ENCODE data around the gene CTSD.
"Not testable (repeated sequence)": the region's sequence is repeated elsewhere in the genome, so short reads cannot be mapped to it uniquely, and the experiment has no call there.

CTSD gene

DNA sequence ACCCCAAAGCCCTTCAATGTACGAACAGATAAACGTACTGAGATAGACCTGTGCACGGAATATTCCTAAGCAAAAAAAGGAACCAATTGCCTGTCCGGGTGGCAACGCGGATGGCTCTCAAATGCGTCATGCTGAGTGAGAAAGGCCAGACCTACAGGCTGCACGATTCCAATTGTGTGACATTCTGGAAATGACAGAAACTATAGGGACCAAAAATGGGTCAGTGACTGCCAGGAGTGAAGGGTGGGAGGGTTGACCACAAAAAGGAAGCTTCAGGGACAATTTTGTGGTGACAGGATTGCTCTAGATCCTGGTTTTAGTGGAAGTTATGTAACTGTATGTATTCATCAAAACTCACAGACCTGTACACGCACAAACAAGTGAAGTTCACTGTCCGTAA, 47.0 kb upstream of the CTSD start:
- no peak overlapping the region for H3K27ac ChIP-seq (ENCODE audit: low read depth, low read length)
- H3K9ac ChIP-seq (ENCODE audit: low read length), result no peak overlapping the region
- no peaks in the 10 kb centered on the region for H4K20me1 ChIP-seq (ENCODE audit: low read depth, low read length)
- no peaks in the 10 kb centered on the region for H3K9me3 ChIP-seq (ENCODE audit: insufficient read depth, low read length)
- no peak overlapping the region for H2AFZ ChIP-seq (ENCODE audit: low read depth, low read length, severe bottlenecking)
- H3K27me3 ChIP-seq (ENCODE audit: low read length), result no peaks in the 10 kb centered on the region
- H3K9me2 ChIP-seq (replicated peaks; ENCODE audit: insufficient read depth, low read length), result no peaks in the 10 kb centered on the region
- no peaks in the 10 kb centered on the region for H3K36me3 ChIP-seq (ENCODE audit: low read length)
- no peaks in the 10 kb centered on the region for H3F3A ChIP-seq (ENCODE audit: insufficient read depth)
- no peaks in the 10 kb centered on the region for H3K79me2 ChIP-seq (ENCODE audit: insufficient read depth, low read length)
- no peak overlapping the region for H3K4me2 ChIP-seq (ENCODE audit: low read depth, low read length, poor library complexity, severe bottlenecking)
- H3K4me3 ChIP-seq (ENCODE audit: insufficient read depth, low read length, poor library complexity, severe bottlenecking), result no peak overlapping the region
- no peak for TF ChIP-seq EZH2phosphoT487 (conservative IDR thresholded peaks at IDR 0.05; ENCODE audit: low read length)
- no peak for TF ChIP-seq CTCF (IDR thresholded peaks at IDR 0.05; ENCODE audit: insufficient read depth, low read length, poor library complexity, severe bottlenecking)

GRCh38 chr11:1807264-1807995, 43.7 kb upstream of the CTSD start:
- Histone ChIP-seq H3K27ac (ENCODE audit: low read depth, low read length) (no peak overlapping the region), H4K20me1 (ENCODE audit: low read depth, low read length) (no peaks in the 10 kb centered on the region), H3K9me2 (replicated peaks; ENCODE audit: insufficient read depth, low read length) (no peaks in the 10 kb centered on the region), H3K79me2 (ENCODE audit: insufficient read depth, low read length) (no peaks in the 10 kb centered on the region), H3K4me3 (ENCODE audit: insufficient read depth, low read length, poor library complexity, severe bottlenecking) (no peak overlapping the region), H3K4me2 (ENCODE audit: low read depth, low read length, poor library complexity, severe bottlenecking) (no peak overlapping the region), H3K27me3 (ENCODE audit: low read length) (no peaks in the 10 kb centered on the region), H3F3A (ENCODE audit: insufficient read depth) (no peaks in the 10 kb centered on the region), H3K9me3 (ENCODE audit: insufficient read depth, low read length) (no peaks in the 10 kb centered on the region), H3K36me3 (ENCODE audit: low read length) (no peaks in the 10 kb centered on the region), H3K9ac (ENCODE audit: low read length) (no peak overlapping the region), H2AFZ (ENCODE audit: low read depth, low read length, severe bottlenecking) (no peak overlapping the region)
- no peak for TF ChIP-seq EZH2phosphoT487 (conservative IDR thresholded peaks at IDR 0.05; ENCODE audit: low read length)
- no peak for TF ChIP-seq CTCF (IDR thresholded peaks at IDR 0.05; ENCODE audit: insufficient read depth, low read length, poor library complexity, severe bottlenecking)

GRCh38 chr11:1805525-1805924, 41.8 kb upstream of the CTSD start:
- TF ChIP-seq EZH2phosphoT487 (conservative IDR thresholded peaks at IDR 0.05; ENCODE audit: low read length) (no peak), CTCF (IDR thresholded peaks at IDR 0.05; ENCODE audit: insufficient read depth, low read length, poor library complexity, severe bottlenecking) (no peak)

DNA sequence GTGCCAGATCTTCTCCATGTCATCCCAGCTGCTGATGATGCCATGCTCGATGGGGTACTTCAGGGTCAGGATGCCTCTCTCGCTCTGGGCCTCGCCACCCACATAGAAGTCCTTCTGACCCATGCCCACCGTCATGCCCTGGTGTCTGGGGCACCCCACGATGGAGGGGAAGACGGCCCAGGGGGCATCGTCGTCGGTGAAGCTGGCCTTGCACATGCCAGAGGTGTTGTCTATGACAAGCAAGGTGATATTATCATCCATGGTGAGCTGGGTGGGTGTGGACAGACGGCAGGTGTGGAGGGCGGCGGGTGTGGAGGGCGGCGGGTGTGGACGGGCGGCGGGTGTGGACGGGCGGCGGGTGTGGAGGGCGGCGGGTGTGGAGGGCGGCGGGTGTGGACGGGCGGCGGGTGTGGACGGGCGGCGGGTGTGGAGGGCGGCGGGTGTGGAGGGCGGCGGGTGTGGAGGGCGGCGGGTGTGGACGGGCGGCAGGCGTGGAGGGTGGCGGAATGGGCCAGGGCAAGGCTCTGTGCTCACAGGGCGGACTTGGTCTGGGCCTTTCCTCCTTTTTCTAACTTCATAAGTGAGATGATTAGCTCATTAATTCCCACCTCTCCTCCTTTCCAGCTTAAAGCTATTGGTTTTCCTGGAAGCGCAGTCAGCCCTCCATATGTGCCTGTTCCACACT, 40.2 kb upstream of the CTSD start:
- not testable (repeated sequence) for H4K20me1 ChIP-seq (ENCODE audit: low read depth, low read length); H3K79me2 ChIP-seq (ENCODE audit: insufficient read depth, low read length); H3F3A ChIP-seq (ENCODE audit: insufficient read depth); H2AFZ ChIP-seq (ENCODE audit: low read depth, low read length, severe bottlenecking); H3K9me2 ChIP-seq (replicated peaks; ENCODE audit: insufficient read depth, low read length); H3K9me3 ChIP-seq (ENCODE audit: insufficient read depth, low read length); H3K9ac ChIP-seq (ENCODE audit: low read length); H3K4me3 ChIP-seq (ENCODE audit: insufficient read depth, low read length, poor library complexity, severe bottlenecking); H3K36me3 ChIP-seq (ENCODE audit: low read length); H3K27me3 ChIP-seq (ENCODE audit: low read length); H3K4me2 ChIP-seq (ENCODE audit: low read depth, low read length, poor library complexity, severe bottlenecking); H3K27ac ChIP-seq (ENCODE audit: low read depth, low read length)

More at GRCh38 chr11:1805525-1805924, 41.8 kb upstream of the CTSD start:
- Histone ChIP-seq H3K36me3 (ENCODE audit: low read length) (no peaks in the 10 kb centered on the region), H4K20me1 (ENCODE audit: low read depth, low read length) (no peaks in the 10 kb centered on the region), H3K27me3 (ENCODE audit: low read length) (no peaks in the 10 kb centered on the region), H3K9me2 (replicated peaks; ENCODE audit: insufficient read depth, low read length) (no peaks in the 10 kb centered on the region), H3K4me3 (ENCODE audit: insufficient read depth, low read length, poor library complexity, severe bottlenecking) (no peak overlapping the region), H3F3A (ENCODE audit: insufficient read depth) (no peaks in the 10 kb centered on the region), H3K79me2 (ENCODE audit: insufficient read depth, low read length) (no peaks in the 10 kb centered on the region), H3K4me2 (ENCODE audit: low read depth, low read length, poor library complexity, severe bottlenecking) (no peak overlapping the region), H3K9ac (ENCODE audit: low read length) (no peak overlapping the region), H2AFZ (ENCODE audit: low read depth, low read length, severe bottlenecking) (no peak overlapping the region), H3K27ac (ENCODE audit: low read depth, low read length) (no peak overlapping the region), H3K9me3 (ENCODE audit: insufficient read depth, low read length) (no peaks in the 10 kb centered on the region)
